ENCODE data around the gene PEX14.
A peak's percentile ranks its signal among the peaks of the same experiment; 100 is the strongest.

PEX14 gene

GRCh38 chr1:10604966-10605365 lies 130.2 kb downstream of the PEX14 start:
- no peak for TF ChIP-seq CTCF (IDR thresholded peaks at IDR 0.05; ENCODE audit: low read depth, low read length)
- Histone ChIP-seq H3K36me3 (no peaks in the 10 kb centered on the region; the same call in 1 of the 2 replicates), H3K9me3 (ENCODE audit: severe bottlenecking) (no peaks in the 10 kb centered on the region), H3K27ac (no peak overlapping the region), H3K27me3 (ENCODE audit: insufficient read depth, low read depth, severe bottlenecking) (no peaks in the 10 kb centered on the region), H3K4me3 (ENCODE audit: low read depth, low read length) (no peak overlapping the region)
- DNase-seq = no peak

DNA sequence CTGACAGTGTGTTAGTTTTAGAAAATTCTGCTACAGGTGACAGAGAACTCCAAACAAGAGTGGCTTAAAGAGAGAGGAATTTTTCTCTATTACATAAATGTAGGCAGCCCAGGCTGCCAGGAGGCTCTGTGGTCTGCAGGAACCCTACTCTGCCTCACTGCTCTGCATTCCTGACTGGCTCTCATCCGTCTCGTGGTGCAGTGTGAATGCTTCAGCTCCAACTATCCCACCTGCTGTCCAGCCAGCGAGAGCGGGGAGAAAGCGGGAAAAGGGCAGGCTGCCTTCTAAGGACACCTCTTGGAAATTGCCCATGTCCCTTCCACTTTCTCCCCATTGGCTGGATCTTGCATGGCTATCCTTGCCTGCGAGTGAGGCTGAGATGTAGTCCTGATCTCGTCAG lies 131.3 kb downstream of the PEX14 start:
- no peak overlapping the region for H3K27ac ChIP-seq
- H3K27me3 ChIP-seq (ENCODE audit: insufficient read depth, low read depth, severe bottlenecking) = no peaks in the 10 kb centered on the region
- no peak for TF ChIP-seq CTCF (IDR thresholded peaks at IDR 0.05; ENCODE audit: low read depth, low read length)
- H3K4me3 ChIP-seq (ENCODE audit: low read depth, low read length) = no peak overlapping the region
- no peak for DNase-seq
- H3K9me3 ChIP-seq (ENCODE audit: severe bottlenecking) = no peaks in the 10 kb centered on the region
- no peaks in the 10 kb centered on the region for H3K36me3 ChIP-seq

DNA sequence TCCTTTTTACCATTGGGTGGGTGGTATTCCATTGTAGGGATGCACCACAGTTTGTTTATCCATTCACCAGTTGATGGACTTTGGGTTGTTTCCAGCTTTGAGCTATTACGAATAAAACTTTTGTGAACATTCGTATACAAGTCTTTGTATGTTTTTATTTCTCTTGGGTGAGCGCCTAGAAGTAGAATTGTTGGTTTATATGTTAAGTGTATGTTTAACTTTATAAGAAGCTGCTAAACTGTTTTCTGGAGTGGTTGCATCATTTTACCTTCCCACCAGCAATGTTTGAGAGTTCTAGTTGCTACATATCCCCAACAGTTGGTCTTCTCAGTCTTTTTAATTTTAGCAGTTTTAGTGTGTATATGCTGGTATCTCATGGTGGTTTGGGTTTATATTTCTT lies 132.5 kb downstream of the PEX14 start:
- Histone ChIP-seq H3K36me3 (no peaks in the 10 kb centered on the region), H3K9me3 (ENCODE audit: severe bottlenecking) (no peaks in the 10 kb centered on the region), H3K27me3 (ENCODE audit: insufficient read depth, low read depth, severe bottlenecking) (no peaks in the 10 kb centered on the region), H3K27ac (no peak overlapping the region), H3K4me3 (ENCODE audit: low read depth, low read length) (no peak overlapping the region)
- TF ChIP-seq CTCF (IDR thresholded peaks at IDR 0.05; ENCODE audit: low read depth, low read length) = no peak
- no peak for DNase-seq

GRCh38 chr1:10608690-10609089 lies 133.9 kb downstream of the PEX14 start:
- Histone ChIP-seq H3K36me3 (no peaks in the 10 kb centered on the region), H3K9me3 (ENCODE audit: severe bottlenecking) (no peaks in the 10 kb centered on the region), H3K4me3 (ENCODE audit: low read depth, low read length) (no peak overlapping the region), H3K27me3 (ENCODE audit: insufficient read depth, low read depth, severe bottlenecking) (no peaks in the 10 kb centered on the region), H3K27ac (no peak overlapping the region)
- TF ChIP-seq CTCF (IDR thresholded peaks at IDR 0.05; ENCODE audit: low read depth, low read length) = no peak
- DNase-seq = peak; percentile 40

GRCh38 chr1:10610901-10611600 lies 136.3 kb downstream of the PEX14 start:
- no peak for DNase-seq
- TF ChIP-seq CTCF (IDR thresholded peaks at IDR 0.05; ENCODE audit: low read depth, low read length) = no peak
- Histone ChIP-seq H3K9me3 (ENCODE audit: severe bottlenecking) (no peaks in the 10 kb centered on the region), H3K36me3 (no peaks in the 10 kb centered on the region), H3K27me3 (ENCODE audit: insufficient read depth, low read depth, severe bottlenecking) (no peaks in the 10 kb centered on the region), H3K27ac (no peak overlapping the region), H3K4me3 (ENCODE audit: low read depth, low read length) (no peak overlapping the region)
